PFSK-1 (cell line): Measurements from ENCODE around the gene CNTNAP2.

Experiments used
- TAF1 ChIP-seq: IDR thresholded peaks from 2 replicates; pipeline ENCODE4 v1.6.1; 2012; ENCODE audit warnings: low read length, control low read depth, borderline replicate concordance; ENCODE audit not compliant: insufficient read depth
- TF ChIP-seq, protein P1 (sequence below), 2 experiments: IDR thresholded peaks; 2 replicates each; pipeline versions ENCODE4 v1.6.1 to v1.8.0; 2011 to 2012; ENCODE audit warnings: low read depth in 2 of 2, low read length in 2 of 2, control low read depth in 1 of 2, inconsistent platforms in 1 of 2, mild to moderate bottlenecking in 1 of 2, moderate library complexity in 1 of 2; ENCODE audit not compliant: insufficient read depth in 1 of 2

DNA sequence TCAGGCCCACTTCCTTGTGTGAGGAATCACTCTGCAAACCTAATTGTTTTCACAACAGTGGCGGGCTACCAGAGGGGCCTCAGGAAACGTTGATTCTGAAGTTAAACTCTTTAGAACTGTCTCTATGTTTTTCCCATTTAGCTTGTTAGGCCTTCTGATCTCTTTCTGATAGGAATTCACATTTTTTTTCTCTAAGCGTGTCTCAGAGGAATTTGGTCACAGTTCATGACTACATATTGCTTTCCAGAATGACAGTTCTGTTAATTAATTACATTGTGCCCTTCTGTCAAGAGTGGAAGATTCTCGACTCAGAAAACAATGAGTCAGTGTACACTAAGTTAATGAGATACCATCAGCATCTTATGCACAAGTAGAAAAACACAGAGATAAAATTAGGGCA, 2004.8 kb downstream of the CNTNAP2 start:
- TF ChIP-seq, protein P1, sequence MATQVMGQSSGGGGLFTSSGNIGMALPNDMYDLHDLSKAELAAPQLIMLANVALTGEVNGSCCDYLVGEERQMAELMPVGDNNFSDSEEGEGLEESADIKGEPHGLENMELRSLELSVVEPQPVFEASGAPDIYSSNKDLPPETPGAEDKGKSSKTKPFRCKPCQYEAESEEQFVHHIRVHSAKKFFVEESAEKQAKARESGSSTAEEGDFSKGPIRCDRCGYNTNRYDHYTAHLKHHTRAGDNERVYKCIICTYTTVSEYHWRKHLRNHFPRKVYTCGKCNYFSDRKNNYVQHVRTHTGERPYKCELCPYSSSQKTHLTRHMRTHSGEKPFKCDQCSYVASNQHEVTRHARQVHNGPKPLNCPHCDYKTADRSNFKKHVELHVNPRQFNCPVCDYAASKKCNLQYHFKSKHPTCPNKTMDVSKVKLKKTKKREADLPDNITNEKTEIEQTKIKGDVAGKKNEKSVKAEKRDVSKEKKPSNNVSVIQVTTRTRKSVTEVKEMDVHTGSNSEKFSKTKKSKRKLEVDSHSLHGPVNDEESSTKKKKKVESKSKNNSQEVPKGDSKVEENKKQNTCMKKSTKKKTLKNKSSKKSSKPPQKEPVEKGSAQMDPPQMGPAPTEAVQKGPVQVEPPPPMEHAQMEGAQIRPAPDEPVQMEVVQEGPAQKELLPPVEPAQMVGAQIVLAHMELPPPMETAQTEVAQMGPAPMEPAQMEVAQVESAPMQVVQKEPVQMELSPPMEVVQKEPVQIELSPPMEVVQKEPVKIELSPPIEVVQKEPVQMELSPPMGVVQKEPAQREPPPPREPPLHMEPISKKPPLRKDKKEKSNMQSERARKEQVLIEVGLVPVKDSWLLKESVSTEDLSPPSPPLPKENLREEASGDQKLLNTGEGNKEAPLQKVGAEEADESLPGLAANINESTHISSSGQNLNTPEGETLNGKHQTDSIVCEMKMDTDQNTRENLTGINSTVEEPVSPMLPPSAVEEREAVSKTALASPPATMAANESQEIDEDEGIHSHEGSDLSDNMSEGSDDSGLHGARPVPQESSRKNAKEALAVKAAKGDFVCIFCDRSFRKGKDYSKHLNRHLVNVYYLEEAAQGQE (IDR thresholded peaks at IDR 0.05; ENCODE audit: insufficient read depth in 1 of 2, low read depth in 2 of 2, low read length in 2 of 2) = no peak
- no peak for TF ChIP-seq TAF1
